NCI-H1436 treated with DMSO at 0.1 percent for 48 hours (cell line): Measurements from ENCODE around the gene ZBTB46.
"Not testable (repeated sequence)": the region's sequence is repeated elsewhere in the genome, so short reads cannot be mapped to it uniquely, and the experiment has no call there.

Experiments
- DNase-seq: peaks from one replicate; lab custom pipeline; 2025; lab: John Stamatoyannopoulos, UW

The ZBTB46 gene

GRCh38 chr20:63787302-63787701 lies 43.8 kb downstream of the ZBTB46 start:
- no peak for DNase-seq

DNA sequence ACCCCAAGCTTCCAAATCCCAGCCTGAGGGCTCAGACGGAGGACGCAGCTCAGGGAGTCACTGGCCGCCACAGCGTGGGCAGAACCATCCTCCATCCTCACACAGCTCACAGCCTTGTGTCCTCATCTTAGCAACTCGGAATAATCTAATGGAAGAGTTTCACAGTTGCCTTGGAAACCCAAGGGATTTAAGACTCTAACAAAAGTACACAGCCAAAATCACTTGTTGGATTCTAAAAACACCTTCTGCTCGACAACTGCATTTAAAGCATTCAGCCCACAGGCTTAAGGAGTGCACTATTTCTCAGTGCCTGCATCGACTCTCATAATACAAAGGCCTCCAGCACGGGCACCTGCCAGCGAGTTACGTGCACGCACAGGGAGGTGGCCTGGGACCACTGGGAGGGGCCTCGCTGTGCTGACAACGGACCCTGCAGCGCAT lies 45.4 kb downstream of the ZBTB46 start:
- no peak for DNase-seq

- DNase-seq: no peak
Observed at GRCh38 chr20:63783970-63784369, 47.1 kb downstream of the ZBTB46 start.

DNA sequence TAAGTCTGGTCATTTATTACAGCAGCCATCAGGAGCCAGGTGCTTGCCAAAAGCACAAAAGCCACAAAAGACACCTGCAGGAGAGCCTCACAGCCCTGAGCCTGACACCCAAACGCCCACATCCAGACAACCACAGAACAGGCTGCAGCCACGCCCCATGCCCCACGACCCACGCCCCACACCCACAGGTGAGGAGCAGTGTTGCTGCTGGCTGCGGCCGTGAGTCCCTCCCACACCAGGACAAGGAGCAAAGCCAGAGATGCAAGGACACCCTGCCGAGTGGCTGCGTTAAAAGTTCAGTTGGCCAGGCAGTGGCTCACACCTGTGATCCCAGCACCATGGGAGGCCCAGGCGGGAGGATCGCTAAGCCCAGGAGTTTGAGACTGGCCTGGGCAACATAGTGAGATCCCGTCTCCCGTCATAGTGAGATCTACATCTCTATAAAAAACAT lies 48.5 kb downstream of the ZBTB46 start:
- no peak for DNase-seq

DNA sequence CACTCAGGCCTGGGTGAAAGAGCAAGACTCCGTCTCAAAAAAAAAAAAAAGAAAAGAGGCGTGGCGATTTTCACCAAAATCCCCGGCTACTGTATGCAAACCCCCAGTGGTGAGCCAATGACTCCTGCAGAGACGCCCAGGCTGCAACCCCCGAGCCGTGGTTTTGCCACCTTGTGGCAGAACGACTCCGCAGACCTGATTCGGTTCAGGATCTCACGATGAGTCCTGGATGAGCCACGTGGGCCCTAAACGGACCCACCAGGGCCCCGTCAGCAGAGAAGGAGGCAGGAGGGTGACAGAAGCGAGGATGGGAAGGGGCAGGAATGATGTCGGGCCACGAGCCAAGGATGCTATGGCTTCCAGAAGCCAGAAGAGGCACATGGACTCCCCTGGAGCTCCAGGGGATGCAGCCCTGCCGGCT lies 49.0 kb downstream of the ZBTB46 start:
- DNase-seq: no peak

DNA sequence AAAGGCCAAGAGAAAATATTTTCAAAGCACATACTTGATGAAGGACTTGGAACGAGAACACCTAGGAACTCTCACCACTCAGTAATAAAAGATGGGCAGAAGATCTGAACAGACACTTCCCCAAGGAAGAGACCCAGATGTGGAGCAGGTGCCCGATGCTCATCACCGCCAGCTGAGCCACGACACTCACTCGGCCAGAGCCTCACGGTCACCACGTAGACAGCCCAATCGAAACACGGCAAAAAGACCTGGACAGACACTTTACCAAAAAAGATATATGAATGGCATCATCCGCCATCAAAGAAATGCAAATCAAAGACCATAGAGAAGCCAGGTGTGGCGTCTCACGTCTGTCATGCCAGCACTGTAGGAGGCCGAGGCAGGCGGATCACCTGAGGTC lies 49.9 kb downstream of the ZBTB46 start:
- no peak for DNase-seq

GRCh38 chr20:63778857-63779256 lies 52.2 kb downstream of the ZBTB46 start:
- DNase-seq: no peak

DNA sequence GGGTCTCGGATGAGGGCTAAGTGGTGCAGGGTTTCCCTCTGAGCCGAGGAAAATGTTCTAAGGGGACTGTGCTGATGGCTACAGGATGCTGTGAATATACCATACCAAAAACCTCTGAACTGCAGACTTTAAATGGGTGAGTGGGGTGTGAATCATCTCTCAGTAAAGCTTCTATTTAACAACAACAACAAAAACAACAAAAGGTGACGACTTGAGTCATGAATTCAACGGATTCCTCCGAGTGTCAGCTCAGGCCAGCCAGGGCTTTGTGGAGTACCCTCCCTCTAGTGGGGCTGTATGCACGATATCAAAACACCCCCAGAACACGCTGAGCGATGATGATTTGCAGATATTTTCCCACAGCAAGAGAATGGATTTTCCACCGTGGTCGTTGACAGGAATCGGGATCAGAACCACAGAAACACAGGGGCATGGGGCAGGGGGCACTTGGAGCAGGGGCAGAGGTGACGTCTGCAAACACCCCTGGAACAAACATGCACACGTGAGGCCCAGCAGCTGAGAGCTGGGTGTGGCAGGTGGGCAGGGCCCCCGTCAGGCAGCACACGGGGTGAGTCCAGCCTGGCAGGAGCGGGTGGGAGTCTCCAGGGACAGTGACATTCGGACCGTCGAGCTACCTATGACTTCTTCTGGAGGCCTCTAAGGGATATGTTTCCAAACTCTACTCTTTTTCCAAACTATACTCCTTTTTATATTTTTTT lies 52.9 kb downstream of the ZBTB46 start:
- no peak for DNase-seq

DNA sequence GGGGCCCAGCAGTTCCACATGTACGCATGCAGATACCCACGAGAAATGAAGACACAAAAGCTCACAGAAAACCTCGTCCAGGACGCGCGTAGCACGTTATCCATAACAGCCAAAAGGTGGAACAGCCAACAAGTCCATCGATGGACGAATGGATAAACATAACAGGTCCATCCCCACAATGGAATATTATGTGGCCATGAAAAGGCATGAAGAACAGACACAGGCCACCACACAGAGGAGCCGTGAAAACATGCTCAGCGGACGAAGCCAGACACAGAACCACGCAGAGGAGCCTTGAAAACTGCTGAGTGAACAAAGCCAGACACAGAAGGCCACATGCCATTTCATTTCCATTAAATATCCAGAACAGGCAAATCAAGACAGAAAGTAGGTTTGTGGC lies 53.5 kb downstream of the ZBTB46 start:
- no peak for DNase-seq

GRCh38 chr20:63776875-63777274 lies 54.2 kb downstream of the ZBTB46 start:
- not testable (repeated sequence) for DNase-seq

- DNase-seq: no peak
Observed at GRCh38 chr20:63775096-63775978, 55.7 kb downstream of the ZBTB46 start.

GRCh38 chr20:63774306-63774705 lies 56.8 kb downstream of the ZBTB46 start:
- no peak for DNase-seq

GRCh38 chr20:63773571-63774241 lies 57.4 kb downstream of the ZBTB46 start:
- DNase-seq: no peak

DNA sequence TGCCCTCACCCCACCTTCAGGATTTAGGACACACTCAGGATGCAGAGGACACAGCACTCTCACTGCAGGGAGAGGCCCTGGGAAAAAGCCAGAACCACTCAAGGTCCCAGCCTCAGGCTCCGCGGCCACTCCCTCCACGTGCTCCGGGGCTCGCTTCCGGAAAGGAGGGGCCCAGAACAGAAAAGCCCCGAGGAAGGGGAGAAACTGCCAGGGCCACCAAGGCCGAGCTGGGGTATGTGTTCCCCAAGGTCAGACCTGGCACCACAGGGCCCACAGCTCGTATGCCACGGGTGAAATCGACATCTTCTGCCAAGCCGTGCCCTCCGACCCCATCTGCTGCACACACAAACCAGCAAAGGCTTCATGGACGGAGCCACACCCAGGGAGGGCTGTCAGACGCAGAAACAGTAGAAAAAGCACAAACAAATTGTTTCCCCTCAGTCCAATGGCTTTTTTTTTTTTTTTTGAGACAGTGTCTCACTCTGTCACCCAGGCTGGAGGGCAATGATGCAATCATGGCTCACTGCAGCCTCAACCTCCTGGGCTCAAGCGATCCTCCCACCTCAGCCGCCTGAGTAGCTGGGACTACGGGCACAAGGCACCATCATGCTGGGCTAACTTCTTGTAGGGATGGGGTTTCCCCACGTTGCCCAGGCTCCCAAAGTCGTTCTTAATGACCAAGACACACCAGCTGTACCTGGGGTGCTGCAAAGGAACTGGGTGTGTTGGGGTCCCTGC lies 58.1 kb downstream of the ZBTB46 start:
- no peak for DNase-seq

DNA sequence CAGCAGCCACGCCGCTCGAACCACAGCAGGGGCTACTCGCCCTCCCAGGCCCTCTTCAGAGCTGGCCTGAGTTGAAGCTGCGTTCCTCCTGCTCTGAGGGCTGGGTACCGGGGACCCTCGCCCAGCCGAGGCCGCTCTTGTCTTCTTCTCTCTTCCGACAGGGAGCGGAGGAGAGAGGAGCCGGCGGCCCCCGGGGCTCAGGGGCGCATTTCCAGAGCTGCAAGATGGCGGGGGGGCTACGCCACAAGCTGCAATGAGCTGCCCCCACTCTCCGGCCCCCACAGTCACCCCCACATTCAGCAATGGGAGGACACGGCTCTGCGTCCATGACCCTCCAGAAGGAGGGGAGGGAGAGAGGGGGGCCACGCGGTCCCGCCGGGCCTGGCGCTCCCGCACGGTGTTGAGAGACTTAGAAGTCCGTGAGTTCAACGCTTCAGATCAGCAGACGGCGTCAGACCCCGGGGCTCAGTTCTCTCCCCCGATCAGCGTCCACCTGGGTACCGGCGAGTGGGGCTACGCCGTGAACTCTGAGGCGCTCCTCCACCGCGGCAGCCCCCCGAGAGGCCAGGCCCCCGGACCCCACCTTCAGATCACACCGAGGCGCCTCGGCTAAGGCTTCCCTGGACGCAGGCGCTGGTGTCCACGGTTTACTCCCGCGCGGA lies 59.9 kb downstream of the ZBTB46 start:
- no peak for DNase-seq

DNA sequence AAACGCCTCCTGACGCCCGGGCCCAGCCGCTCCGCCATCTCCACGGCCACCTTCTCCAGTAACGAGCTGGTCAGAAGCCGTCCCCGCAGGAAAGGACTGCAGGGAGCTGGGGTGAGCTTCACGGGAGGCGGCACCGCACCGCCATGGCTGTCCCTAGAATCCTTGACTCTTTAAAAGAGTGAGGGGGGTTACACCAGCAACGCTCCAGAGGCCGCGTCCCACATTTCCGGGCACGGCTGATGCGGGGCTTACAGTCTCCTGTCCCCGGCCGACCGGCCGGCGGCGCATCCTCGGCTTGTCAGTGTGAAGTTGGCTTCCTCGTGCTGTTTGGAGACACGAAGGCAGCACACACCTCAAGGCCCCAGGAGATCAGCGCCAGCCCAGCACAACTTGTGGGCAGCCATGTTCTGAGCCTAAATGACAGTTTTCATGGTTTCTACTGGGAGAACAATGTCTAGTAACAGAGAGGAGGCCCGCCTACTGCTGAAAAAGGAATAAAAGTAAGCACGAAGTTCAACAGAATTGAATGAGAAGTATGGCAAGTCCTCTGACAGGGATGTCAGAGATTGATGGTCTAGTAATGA lies 61.1 kb downstream of the ZBTB46 start:
- no peak for DNase-seq

- no peak for DNase-seq
Observed at GRCh38 chr20:63768591-63769515, 62.2 kb downstream of the ZBTB46 start.

DNA sequence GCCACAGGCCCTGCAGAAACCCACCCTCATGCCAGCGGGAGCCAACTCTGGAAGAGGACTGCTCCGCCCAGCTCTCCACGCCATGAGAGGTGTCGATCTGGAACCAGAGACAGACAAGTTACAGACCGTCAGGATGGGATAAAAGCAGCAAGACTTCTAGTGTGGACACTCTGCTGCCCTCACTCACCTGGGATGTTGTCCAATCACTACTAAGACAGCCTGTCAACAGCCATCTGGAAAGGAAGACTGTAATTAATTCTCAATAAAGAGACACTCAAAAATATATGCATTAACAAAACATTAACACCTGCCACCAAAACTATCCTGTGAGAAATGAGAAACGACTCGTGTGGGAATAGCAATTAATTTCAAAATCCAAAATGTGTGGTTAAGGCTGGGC lies 63.2 kb downstream of the ZBTB46 start:
- DNase-seq: no peak

DNA sequence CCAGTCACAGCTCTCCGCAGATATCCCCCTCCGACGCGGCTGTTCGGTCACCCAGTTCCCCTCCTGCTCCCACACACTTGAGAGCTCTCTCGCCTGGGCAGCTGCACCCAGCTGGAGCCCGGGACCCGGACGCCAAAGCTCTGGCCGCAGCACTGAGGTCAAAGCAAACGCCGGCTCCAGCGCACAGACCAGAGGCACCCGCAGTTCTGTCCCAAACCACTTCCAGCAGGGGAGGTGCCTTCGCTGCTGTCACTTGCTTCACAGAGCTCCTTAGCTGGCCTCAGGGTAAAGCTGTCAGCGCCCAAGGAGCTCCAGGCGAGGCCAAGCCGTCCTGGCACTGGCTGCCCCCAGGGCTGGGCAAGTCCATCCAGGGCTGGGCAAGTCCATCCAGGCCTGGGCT lies 63.6 kb downstream of the ZBTB46 start:
- DNase-seq: no peak
